UCSD-AML1 (cell line): ENCODE measurements around the gene PDE11A.
"Not testable (repeated sequence)": the region's sequence is repeated elsewhere in the genome, so short reads cannot be mapped to it uniquely, and the experiment has no call there.

ENCODE experiments used
- DNase-seq: peaks from one replicate; lab custom pipeline; 2025; ENCODE audit not compliant: unreplicated experiment; lab: John Stamatoyannopoulos, UW

Gene PDE11A

GRCh38 chr2:177886824-177887223 is 185.8 kb downstream of the PDE11A start:
- DNase-seq = no peak

GRCh38 chr2:177885828-177886466 is 186.6 kb downstream of the PDE11A start:
- no peak for DNase-seq

DNA sequence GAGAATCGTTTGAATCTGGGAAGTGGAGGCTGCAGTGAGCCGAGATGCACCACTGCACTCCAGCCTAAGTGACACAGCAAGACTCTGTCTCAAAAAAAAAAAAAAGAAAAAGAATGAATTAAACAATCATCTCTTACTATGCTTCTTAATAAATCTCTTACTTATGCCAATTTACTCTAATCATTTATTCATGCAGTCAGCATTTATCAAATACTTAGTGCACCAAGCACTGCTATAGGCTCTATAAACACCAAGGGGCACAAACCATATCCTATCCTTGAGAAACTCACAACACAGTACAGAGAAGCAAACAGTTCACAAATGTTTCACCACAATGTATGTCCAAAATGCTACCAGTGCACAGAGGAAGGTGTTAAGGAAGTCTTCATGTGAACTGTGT is 189.4 kb downstream of the PDE11A start:
- DNase-seq = no peak

- no peak for DNase-seq
Observed at GRCh38 chr2:177882501-177882900, 190.1 kb downstream of the PDE11A start.

DNA sequence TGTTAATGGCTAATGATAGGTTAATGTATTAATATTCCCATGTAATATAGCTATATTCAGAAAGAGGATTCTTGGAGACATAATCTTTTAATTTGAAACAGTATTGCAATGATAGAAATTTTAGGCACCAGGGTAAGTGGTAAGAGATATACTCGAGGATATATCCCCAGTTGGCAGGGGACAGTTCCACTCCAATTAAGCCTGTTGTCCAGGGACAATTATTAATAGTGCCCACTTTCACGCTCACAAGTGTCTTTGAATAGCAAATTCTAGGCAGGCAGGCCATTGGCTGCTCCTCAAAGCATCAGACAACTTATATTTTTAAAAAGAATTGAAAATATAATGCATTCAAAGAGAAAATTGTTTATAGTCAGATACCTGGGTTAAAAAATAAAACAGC is 190.7 kb downstream of the PDE11A start:
- DNase-seq = no peak

DNA sequence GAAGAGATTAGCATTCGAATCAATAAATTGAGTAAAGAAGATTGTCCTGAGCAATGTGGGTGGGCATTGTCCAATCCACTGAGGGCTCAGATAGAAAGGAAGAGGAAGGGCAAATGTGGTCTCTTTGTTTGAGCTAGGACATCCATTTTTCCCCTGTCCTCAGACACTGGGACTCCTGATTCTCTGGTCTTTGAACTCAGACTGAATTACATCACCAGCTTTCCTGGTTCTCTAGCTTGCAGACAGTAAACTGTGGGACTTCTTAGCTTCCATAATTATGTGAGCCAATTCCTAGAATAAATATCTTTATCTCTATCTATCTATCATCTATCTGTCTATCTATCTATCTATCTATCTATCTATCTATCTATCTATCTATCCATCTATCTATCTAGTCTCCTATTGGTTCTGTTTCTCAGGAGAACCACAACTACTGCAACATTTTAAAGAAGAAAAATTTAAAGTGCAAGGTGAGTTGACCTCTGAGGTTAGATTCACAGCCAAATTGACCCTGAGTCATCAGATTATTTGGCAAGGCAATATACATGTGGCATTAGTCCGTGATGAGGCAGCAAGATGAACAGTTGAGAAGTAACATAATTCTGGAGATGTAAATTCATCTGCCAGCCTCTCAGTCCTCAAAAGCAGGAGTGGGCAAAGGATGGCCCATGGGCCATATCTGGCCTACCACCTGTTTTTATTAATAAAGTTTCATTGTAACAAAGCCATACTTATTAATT is 191.4 kb downstream of the PDE11A start:
- DNase-seq = no peak

GRCh38 chr2:177880285-177880684 is 192.3 kb downstream of the PDE11A start:
- no peak for DNase-seq

DNA sequence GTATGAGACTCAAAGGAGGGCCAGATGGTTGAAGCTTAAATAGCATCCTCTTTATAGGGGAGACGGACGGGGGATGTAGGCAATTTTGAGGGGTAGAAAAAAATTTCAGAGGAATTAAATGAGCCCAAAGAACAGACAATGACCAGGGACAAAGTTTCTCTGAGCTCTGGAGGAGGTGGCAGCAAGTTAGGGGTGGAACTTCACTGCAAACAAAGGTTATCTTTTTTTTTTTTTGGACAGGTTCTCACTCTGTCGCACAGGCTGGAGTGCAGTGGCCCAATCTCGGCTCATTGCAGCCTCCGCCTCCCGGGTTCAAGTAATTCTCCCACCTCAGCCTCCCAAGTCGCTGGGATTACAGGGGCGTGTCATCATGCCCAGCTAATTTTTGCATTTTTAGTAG is 195.6 kb downstream of the PDE11A start:
- DNase-seq = no peak

GRCh38 chr2:177874686-177875085 is 197.9 kb downstream of the PDE11A start:
- no peak for DNase-seq

GRCh38 chr2:177873915-177874314 is 198.7 kb downstream of the PDE11A start:
- no peak for DNase-seq

GRCh38 chr2:177872286-177872685 is 200.3 kb downstream of the PDE11A start:
- no peak for DNase-seq

DNA sequence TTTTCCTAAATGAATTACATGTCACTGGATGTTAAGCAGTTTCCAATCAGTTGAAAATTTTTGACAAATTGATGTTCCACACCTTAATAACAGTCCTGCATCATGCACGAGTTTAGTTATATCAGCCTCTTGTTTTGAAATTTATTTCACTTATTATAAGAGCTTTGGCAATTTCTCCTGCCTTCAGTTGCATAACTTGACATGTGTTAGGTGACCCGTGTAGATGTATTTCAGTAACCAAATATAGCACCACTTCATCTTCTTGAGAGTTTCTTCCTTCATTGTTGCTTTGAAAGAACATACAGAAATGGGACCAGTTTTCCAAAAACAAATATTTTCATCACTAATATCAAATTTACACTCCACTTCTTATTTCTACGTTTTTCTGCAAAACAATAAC is 202.7 kb downstream of the PDE11A start:
- no peak for DNase-seq

GRCh38 chr2:177869209-177869608 is 203.4 kb downstream of the PDE11A start:
- no peak for DNase-seq

- DNase-seq = no peak
Observed at GRCh38 chr2:177868806-177869205, 203.8 kb downstream of the PDE11A start.

DNA sequence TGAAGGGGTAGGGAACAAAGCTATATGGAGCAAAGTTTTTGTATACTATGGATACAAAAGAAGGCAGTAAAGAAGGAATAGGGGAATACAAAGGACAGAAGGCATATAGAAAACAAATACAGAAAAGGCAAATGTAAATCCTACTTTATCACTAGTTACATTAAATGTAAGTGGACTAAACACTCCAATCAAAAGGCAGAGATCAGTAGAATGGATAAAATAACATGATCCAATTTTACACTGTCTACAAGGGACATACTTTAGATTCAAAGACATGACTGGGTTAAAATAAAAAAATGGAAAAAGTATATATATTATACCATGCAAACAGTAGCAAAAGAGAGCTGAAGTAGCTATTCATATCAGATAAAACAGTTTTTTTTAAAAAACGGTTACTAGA is 215.0 kb downstream of the PDE11A start:
- no peak for DNase-seq

DNA sequence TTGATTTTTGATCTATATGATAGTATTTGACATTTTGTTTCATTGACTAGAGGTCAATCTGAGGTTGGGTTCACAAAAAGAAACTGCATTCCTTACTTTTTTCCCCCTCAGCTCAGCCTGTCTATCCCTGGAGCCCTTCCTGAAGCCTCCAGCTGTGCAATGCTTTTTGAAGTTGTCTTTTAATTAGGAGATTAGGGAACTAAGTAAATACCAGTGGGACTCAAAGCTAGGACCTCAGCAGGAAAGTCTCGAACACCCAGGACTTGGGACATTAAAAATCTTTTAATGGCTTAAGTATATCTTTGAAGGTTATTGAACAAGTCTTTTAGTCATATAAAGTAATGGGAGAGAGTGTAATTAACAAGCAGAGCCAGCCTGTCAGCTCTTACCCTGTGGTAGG is 220.2 kb downstream of the PDE11A start:
- DNase-seq = no peak

DNA sequence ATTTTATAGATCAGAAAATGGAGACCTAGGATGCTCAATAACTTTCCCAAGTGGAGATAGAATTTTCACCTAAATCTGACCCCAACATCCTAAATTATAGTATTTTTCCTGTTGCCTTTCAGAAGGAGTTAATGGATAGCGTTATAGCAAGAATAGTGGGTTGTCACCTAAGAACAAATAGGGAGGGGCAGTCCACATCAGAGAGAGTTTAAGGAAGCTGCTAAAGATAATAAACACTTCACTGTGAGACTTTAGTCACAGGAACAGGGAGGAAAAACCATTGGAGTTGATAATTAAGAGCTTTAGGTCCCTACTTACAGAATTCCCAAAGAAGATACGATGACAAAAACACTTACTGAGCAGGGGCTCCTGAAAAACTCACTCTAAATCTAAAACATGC is 229.4 kb downstream of the PDE11A start:
- DNase-seq = no peak

- DNase-seq = no peak
Observed at GRCh38 chr2:177842243-177842642, 230.3 kb downstream of the PDE11A start.

GRCh38 chr2:177835418-177836204 is 237.0 kb downstream of the PDE11A start:
- not testable (repeated sequence) for DNase-seq

GRCh38 chr2:177832611-177833433 is 239.8 kb downstream of the PDE11A start:
- no peak for DNase-seq

GRCh38 chr2:177830881-177831386 is 241.6 kb downstream of the PDE11A start:
- DNase-seq = no peak
